Stimulated activated naive CD4-positive, alpha-beta T cell treated with Interleukin-2 at 50 U/mL for 16 hours (primary cell): Measurements from ENCODE around the gene TRMT10B.
"Not testable (repeated sequence)": the region's sequence is repeated elsewhere in the genome, so short reads cannot be mapped to it uniquely, and the experiment has no call there.

Experiments
- DNase-seq: peaks from one replicate; lab custom pipeline; 2025; lab: John Stamatoyannopoulos, UW

Gene TRMT10B

DNA sequence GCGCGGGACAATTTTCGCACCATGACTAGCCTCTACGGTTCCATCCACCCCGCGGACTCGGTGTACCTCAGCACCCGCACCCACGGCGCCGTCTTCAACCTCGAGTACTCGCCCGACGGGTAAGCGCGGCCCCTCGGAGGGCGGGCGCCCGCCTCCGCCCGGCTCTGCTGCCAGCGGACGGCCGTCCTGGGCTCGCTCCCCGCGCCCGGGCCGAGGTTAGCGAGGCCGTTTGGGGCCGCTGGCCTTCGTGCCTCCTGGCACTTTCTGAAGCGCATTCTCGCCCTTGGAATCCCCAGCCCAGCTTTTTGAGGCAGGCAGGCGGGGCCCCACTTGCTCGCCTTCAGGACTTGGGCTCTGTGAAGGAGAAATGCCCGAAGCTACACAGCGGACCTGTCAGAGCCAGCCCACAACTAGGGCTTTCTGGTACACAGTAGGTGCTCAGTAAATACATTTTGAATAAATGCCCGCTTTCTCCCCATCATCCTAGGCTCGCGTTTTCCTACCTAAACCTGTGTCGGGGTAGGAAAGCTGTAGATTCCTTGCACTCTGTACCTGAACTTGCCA, 47.8 kb downstream of the TRMT10B start:
- no peak for DNase-seq

GRCh38 chr9:37801959-37802711, 48.5 kb downstream of the TRMT10B start:
- DNase-seq = no peak

- no peak for DNase-seq
Measured at GRCh38 chr9:37806271-37806670, 52.7 kb downstream of the TRMT10B start.

DNA sequence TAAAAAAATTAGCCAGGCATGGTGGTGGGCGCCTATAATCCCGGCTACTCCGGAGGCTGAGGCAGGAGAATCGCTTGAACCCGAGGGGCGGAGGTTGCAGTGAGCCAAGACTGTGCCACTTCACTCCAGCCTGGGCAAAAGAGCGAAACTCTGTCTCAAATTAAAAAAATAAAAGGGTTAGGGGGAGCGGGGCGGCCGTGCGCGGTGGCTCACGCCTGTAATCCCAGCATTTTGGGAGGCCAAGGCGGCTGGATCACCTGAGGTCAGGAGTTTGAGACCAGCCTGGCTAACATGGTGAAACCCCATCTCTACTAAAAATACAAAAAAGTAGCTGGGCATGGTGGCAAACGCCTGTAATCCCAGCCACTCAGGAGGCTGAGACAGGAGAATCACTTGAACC, 56.1 kb downstream of the TRMT10B start:
- not testable (repeated sequence) for DNase-seq

GRCh38 chr9:37811906-37812476, 58.4 kb downstream of the TRMT10B start:
- DNase-seq = no peak

DNA sequence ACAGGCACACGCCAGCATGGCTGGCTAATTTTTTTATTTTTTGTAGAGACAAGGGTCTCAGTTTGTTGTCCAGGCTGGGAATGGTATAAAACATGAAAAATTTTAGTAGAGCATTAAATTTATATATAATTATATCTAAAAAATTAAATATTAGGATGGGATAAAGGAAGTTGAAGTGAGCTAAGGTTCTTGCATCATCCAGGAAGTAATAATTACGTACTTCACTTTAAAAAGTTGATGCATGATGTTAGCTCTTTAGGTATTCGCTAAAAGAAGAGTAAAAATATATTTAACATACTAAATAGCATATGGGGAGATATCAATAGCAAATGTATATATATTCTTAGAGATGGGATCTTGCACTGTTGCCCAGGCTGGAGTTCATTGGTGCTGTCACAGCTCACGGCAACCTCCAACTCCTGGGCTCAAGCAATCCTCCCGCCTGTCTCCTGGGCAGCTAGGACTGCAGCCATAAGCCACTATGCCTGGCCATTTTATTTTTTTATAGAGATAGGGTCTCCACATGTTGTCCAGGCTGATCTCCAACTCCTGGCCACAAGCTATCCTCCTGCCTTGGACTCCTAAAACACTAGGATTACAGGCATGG, 59.3 kb downstream of the TRMT10B start:
- DNase-seq = no peak

- DNase-seq = no peak
Measured at GRCh38 chr9:37818849-37819248, 65.2 kb downstream of the TRMT10B start.

DNA sequence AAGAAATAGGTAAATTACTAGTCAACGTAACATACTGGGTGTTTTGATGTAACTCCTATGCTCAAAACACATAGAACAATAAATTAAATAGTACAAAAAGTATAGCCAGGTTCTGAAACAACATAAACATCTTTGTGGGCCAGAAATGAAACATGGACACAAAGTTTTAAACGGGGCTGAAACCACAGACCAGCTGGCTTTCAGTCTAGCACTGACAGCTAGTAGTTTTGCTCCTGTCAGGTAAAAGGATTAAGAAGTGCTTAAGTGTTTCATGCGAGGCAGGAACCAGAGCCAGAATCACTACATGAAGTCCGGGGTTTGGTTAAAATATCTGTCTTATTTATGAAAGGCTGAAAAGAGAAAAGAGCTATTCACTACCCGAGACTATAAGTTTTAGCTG, 66.5 kb downstream of the TRMT10B start:
- no peak for DNase-seq

DNA sequence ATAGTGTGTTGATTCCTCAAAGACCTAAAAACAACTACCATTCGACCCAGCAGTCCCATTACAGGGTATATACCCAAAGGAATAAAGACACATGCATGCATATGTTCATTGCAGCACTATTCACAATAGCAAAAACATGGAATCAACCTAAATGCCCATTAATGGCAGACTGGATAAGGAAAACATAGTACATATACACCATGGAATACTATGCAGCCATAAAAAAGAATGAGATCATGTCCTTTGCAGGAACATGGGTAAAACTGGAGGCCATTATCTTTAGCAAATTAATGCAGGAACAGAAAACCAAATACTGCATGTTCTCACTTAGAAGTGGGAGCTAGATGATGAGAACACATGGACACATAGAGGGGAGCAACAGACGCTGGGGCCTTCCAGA, 71.6 kb downstream of the TRMT10B start:
- not testable (repeated sequence) for DNase-seq

DNA sequence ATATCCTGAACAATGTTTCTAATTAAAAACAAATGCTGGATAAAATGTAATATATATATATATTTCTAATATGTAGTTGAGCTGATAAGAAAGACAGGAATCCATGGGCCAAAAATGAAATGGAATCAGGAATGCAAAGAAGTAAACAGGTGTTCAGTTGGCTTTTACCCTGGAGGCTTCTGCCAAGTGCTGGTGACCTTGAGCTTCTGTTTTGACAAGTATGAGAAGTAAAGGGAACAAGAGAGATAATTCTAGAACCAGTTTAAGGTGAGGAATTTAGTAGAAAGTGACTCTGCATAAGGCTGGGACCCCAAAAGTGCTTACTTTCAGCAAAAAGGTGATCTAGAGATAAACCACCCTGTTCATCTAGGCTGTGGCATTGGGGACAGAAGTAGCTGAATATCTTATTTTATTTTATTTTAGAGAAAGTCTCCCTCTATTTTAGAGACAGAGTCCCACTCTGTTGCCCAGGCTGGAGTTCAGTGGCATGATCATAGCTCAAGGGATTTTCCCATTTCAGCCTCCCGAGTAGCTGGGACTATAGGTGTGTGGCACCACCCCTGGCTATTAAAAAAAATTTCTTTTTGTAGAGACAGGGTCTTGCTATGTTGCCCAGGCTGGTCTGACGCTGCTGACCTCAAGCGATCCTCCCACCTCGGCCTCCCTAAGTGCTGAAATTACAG, 74.0 kb downstream of the TRMT10B start:
- DNase-seq = no peak
